AG04450 (cell line): ENCODE data around the gene PPDPF. TPM values are rescaled to one million over a fixed set of nuclear protein-coding genes. Genes with fewer than 3 reads are reported as not detected.

Experiments used
- CTCF ChIA-PET: fragments of 300-600, 350-600 bp; formaldehyde crosslinking; extraction: SDS; loops from one replicate; lab custom pipeline; 2022; ENCODE audit warnings: antibody characterized with exemption, inconsistent platforms; lab: Charles Lee
- POLR2A ChIA-PET: fragments of 350-600 bp; formaldehyde crosslinking; extraction: SDS; loops from one replicate; lab custom pipeline; 2021; ENCODE audit warnings: antibody characterized with exemption, inconsistent platforms; lab: Yijun Ruan, JAX
- DNase-seq: peaks from one replicate; pipeline ENCODE4 v3.0.0-alpha.2; 2011; ENCODE audit warnings: low read depth, low spot score
- H3K27ac ChIP-seq: one replicate; pipeline ENCODE4 v1.5.1; 2012; ENCODE audit warnings: low read depth, low read length, control low read depth
- H3K27me3 ChIP-seq: one replicate; pipeline ENCODE4 v1.6.0; 2012; ENCODE audit warnings: low read length; ENCODE audit not compliant: control insufficient read depth, insufficient read depth
- H3K4me3 ChIP-seq: 2 replicates; pipeline ENCODE4 v1.5.1; 2011; ENCODE audit warnings: mild to moderate bottlenecking, low read depth, low read length, control low read depth
- H3K9me3 ChIP-seq: 2 replicates; pipeline ENCODE4 v1.5.1; 2012; ENCODE audit warnings: low read length; ENCODE audit not compliant: control insufficient read depth, insufficient read depth
- polyA plus RNA-seq: library from polyadenylated mRNA; depleted of rRNA; stranded (reverse); fragments of >200 nt; gene quantifications from 2 replicates; pipeline ENCODE4 v1.2.3, GENCODE V29; 2011
- TF ChIP-seq, protein P1 (sequence below): IDR thresholded peaks from 2 replicates; pipeline ENCODE4 v1.5.1; 2011; ENCODE audit warnings: low read depth, low read length, control low read depth, inconsistent platforms

PPDPF gene
- polyA plus RNA-seq, 1 experiment, result 13.5 TPM

DNA sequence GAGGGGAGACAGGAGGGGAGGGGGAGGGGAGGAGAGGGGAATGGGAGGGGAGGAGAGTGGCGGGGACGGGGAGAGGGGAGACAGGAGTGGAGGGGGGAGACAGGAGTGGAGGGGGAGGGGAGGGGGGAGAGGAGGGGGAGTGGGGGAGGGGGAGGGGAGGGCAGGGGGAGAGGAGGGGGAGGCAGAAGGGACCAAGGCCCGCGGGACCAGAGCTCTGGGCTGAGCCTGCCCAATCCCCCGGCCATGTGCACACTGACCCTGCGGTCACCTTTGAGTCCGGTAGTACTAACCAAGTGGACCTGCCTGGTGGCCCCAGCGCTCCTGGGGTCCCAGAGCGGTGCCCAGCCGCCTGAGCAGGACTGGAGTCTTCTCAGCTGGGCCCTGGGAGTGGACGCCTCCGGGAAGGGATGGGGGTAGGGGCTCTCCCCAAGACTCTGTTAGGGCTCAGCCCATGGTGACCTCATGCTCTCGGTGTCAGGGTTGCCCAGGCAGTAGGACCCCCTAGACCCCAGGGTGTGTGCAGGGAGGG, 47.6 kb upstream of the PPDPF start:
- peaks cover 57% of the 10 kb centered on the region for H3K27me3 ChIP-seq
- no peak overlapping the region for H3K27ac ChIP-seq
- ChIA-PET POLR2A (no interaction called here), CTCF (no interaction called here)
- no peak overlapping the region for H3K4me3 ChIP-seq
- TF ChIP-seq, protein P1, sequence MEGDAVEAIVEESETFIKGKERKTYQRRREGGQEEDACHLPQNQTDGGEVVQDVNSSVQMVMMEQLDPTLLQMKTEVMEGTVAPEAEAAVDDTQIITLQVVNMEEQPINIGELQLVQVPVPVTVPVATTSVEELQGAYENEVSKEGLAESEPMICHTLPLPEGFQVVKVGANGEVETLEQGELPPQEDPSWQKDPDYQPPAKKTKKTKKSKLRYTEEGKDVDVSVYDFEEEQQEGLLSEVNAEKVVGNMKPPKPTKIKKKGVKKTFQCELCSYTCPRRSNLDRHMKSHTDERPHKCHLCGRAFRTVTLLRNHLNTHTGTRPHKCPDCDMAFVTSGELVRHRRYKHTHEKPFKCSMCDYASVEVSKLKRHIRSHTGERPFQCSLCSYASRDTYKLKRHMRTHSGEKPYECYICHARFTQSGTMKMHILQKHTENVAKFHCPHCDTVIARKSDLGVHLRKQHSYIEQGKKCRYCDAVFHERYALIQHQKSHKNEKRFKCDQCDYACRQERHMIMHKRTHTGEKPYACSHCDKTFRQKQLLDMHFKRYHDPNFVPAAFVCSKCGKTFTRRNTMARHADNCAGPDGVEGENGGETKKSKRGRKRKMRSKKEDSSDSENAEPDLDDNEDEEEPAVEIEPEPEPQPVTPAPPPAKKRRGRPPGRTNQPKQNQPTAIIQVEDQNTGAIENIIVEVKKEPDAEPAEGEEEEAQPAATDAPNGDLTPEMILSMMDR, result no peak
- no peaks in the 10 kb centered on the region; the same call in 1 of the 2 replicates for H3K9me3 ChIP-seq
- no peak for DNase-seq

DNA sequence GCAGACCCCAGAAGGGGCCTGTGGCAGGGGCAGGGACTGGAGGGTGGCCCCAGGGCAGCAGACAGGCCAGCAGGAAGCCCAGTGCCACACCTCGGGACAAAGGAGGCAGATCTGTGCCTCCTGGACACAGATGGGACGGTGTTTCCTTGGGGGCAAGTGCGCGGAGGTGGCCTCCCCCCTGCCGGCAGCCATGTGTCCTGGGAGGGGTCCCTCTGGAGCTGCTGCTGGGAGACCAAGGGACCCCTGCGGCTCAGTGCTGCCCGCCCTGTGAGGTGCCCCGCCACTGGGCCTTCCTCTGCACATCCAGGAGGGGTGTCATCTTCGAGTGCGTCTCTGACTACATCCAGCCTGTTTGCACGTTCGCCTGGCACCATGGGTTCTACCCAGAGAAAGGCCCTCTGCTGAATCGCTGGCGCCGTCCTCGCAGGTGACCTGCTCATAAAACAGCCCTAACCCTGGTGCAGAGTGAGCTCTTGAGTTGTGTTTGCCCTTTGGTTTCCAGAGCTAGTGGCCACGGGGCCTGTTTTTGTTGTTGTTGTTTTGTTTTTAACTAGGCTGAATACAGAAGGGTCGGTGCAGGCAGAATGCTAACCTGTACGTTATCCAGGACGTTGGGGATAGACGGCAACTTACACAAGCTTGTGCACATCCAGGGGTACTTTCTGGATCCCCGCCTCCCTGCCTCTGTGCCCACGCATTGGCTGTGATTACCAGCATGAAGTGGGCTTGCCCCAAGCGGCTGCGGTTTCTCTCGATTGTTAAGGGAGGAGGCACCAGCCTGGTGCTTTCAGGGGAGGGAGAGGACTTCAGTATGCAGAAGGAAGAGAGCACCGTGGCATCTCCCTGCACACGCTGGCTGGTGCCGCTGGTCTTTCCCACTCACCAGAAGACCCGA, 46.8 kb upstream of the PPDPF start:
- ChIA-PET POLR2A (no interaction called here), CTCF (no interaction called here)
- TF ChIP-seq, protein P1, result no peak
- Histone ChIP-seq H3K9me3 (no peaks in the 10 kb centered on the region; the same call in 1 of the 2 replicates), H3K27me3 (peaks cover 55% of the 10 kb centered on the region), H3K4me3 (no peak overlapping the region), H3K27ac (no peak overlapping the region)
- no peak for DNase-seq

DNA sequence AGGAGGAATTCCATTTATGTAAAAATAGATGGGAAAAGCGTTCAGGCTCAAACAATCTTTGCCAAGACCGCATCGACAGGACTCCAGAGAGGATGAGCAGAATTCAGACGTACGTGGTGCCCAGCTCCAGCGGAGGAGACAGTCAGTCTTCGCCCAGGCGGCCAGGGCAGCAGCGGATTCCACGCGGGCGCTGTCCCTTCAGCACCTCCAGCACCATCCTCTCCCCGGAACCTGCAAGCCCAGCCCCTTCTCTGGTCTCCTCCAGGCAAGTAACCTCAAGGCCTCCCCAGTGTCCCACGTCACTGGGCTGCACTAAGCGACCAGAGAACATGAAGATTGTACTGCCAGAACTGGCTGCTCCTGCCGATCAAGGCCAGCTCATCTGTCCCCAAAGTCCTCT, 45.4 kb upstream of the PPDPF start:
- Histone ChIP-seq H3K27ac (no peak overlapping the region), H3K9me3 (no peaks in the 10 kb centered on the region; the same call in 1 of the 2 replicates), H3K27me3 (peaks cover 55% of the 10 kb centered on the region), H3K4me3 (no peak overlapping the region)
- TF ChIP-seq, protein P1, result no peak
- no peak for DNase-seq
- POLR2A ChIA-PET, result no interaction called here
- CTCF ChIA-PET, result no interaction called here

DNA sequence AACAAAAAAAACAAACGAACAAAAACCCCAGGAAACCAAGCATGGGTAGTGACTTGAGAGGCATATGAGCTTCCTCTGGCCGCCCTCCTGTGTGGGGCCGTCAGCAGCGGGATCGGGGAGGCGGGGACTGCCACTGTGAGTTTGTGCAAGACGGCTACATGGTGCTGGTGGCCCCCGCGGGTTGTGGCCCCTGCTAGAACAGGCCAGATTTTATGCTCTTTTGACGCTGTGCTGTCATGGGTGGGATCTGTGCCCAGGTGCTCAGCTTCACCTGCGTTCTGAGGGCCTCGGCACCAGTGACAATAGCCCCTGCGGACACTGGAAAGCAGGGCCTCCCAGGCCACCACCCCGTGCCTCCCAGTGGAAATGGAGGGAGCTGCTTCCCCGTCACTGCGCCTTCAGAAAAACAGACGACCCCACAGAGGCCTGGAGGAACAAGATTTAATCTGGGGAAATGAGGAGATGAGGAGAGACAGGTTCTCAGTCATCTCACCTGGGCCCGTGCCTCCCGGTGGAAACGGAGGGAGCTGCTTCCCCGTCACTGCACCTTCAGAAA, 43.4 kb upstream of the PPDPF start:
- H3K27me3 ChIP-seq, result peaks cover 46% of the 10 kb centered on the region
- ChIA-PET POLR2A (no interaction called here), CTCF (no interaction called here)
- H3K4me3 ChIP-seq, result no peak overlapping the region
- no peak for DNase-seq
- TF ChIP-seq, protein P1, result no peak
- H3K27ac ChIP-seq, result no peak overlapping the region
- no peaks in the 10 kb centered on the region; the same call in 1 of the 2 replicates for H3K9me3 ChIP-seq

DNA sequence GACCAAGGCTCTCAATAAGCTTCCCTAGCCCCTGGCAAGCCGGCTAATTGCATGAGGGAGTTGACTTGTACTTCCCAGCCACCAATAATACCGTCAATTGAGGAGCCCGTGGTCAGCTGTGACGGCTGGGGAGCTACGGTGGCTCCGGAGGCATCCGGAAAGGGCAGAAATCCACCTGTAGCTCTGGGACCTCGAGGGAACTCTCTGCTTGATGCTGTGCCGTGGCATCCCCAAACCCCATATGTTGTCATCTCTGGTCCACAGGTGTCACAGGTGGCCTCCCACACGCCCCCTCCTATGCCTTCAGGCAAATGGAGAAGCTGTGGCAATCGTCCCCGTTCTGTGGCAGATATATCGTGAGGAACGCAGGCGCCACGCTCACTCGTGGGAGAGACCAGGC, 42.6 kb upstream of the PPDPF start:
- no peak overlapping the region for H3K4me3 ChIP-seq
- H3K9me3 ChIP-seq, result no peaks in the 10 kb centered on the region; the same call in 1 of the 2 replicates
- no peak overlapping the region for H3K27ac ChIP-seq
- H3K27me3 ChIP-seq, result peaks cover 50% of the 10 kb centered on the region
- DNase-seq, result no peak
- ChIA-PET CTCF (no interaction called here), POLR2A (no interaction called here)
- TF ChIP-seq, protein P1, result no peak
